ENCODE measurements around the gene ZNF264. TPM values are rescaled to one million over a fixed set of nuclear protein-coding genes. Genes with fewer than 3 reads are reported as not detected.
"Not testable (repeated sequence)": the region's sequence is repeated elsewhere in the genome, so short reads cannot be mapped to it uniquely, and the experiment has no call there.

ZNF264 gene
- total RNA-seq, 1 donor from 2014 or later = 24.0 TPM

DNA sequence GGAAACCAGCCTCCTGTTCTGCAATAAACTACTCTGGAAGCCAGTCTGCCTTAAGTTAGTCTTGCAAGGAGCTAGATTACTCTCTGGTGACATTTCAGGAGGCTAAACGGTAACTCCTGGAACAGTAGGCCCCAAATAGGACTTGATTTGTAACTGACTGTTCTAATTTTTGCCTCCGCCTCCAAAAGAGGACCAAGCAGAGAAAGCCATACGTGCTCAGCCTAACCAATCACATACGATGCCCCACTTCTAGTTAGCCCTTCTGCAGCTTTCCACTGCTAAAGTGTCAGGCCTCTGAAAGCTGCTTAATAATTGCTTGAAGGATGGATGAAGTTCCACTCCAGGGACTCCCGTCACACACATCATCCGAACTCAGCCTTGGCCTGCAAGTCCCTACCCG is 49.9 kb downstream of the ZNF264 start:
- H3K4me3 ChIP-seq (ENCODE audit: low read length in 3 of 3) = peak overlapping the region; percentile 95 to 99 (median 98)
- peak overlapping the region; percentile 96 for H3K27ac ChIP-seq (ENCODE audit: low read depth, low read length)

DNA sequence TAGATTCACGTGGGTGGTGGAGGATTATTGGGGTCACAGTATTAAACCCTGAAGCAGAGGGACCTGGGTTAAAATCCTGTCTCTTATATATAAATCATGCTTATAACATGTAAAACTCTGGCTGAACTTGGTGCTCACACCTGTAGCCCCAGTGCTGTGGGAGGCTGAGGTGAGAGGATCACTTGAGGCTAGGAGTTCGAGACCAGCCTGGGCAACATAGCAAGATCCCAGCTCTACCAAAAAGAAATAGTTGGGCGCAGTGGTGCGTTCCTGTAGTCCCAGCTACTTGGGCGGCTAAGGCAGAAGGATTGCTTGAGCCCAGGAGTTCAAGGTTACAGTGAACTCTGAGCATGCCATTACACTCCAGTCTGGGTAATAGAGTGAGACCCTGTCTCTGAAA is 51.5 kb downstream of the ZNF264 start:
- Histone ChIP-seq H3K27me3 (ENCODE audit: control insufficient read depth in 3 of 3, insufficient read depth in 3 of 3, low read length in 3 of 3) (no peaks in the 10 kb centered on the region), H3K4me1 (ENCODE audit: control insufficient read depth in 3 of 3, insufficient read depth in 3 of 3, low read length in 3 of 3) (peaks cover 15 to 22% (median 20%) of the 10 kb centered on the region in 3 donors), H3K9ac (ENCODE audit: low read depth in 1 of 3, low read length in 3 of 3) (no peak overlapping the region), H3K4me3 (ENCODE audit: low read length in 3 of 3) (no peak overlapping the region), H3K36me3 (ENCODE audit: control insufficient read depth in 3 of 3, insufficient read depth in 3 of 3, low read length in 3 of 3) (peaks cover 27 to 32% (median 30%) of the 10 kb centered on the region in 3 donors), H3K9me3 (ENCODE audit: control insufficient read depth in 3 of 3, low read length in 3 of 3) (no peaks in the 10 kb centered on the region), H3K27ac (ENCODE audit: low read depth, low read length) (no peak overlapping the region)

More for the DNA sequence above, 49.9 kb downstream of the ZNF264 start:
- Histone ChIP-seq H3K9me3 (ENCODE audit: control insufficient read depth in 3 of 3, low read length in 3 of 3) (no peaks in the 10 kb centered on the region), H3K4me1 (ENCODE audit: control insufficient read depth in 3 of 3, insufficient read depth in 3 of 3, low read length in 3 of 3) (peaks cover 15 to 22% (median 20%) of the 10 kb centered on the region in 3 donors), H3K36me3 (ENCODE audit: control insufficient read depth in 3 of 3, insufficient read depth in 3 of 3, low read length in 3 of 3) (peaks cover 15 to 22% (median 22%) of the 10 kb centered on the region in 3 donors), H3K27me3 (ENCODE audit: control insufficient read depth in 3 of 3, insufficient read depth in 3 of 3, low read length in 3 of 3) (no peaks in the 10 kb centered on the region), H3K9ac (ENCODE audit: low read depth in 1 of 3, low read length in 3 of 3) (peak overlapping the region; percentile 98 to 99 (median 99))

DNA sequence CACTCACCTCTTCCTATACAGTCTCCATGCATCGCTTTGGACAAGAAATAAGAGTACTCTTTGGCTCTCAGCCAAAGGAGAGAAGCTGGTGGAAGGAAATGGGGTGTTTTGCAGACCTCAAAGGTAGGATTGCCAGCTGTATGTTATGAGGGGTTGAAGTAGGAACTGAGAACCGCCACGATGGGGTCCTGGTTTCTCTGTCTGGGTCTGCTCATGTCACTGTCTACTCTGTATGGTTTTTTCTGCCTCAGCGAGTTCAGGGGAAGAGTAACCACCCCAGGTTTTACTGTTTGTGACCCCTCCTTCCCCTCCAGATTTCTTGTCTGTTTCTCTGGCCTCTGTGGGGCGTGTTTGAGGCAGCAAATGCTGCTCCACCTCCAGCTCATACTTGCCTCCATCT is 53.2 kb downstream of the ZNF264 start:
- Histone ChIP-seq H3K9ac (ENCODE audit: low read depth in 1 of 3, low read length in 3 of 3) (no peak overlapping the region), H3K36me3 (ENCODE audit: control insufficient read depth in 3 of 3, insufficient read depth in 3 of 3, low read length in 3 of 3) (peaks cover 40 to 43% (median 43%) of the 10 kb centered on the region in 3 donors), H3K4me1 (ENCODE audit: control insufficient read depth in 3 of 3, insufficient read depth in 3 of 3, low read length in 3 of 3) (peaks cover 15 to 22% (median 20%) of the 10 kb centered on the region in 3 donors), H3K27ac (ENCODE audit: low read depth, low read length) (no peak overlapping the region), H3K4me3 (ENCODE audit: low read length in 3 of 3) (no peak overlapping the region), H3K27me3 (ENCODE audit: control insufficient read depth in 3 of 3, insufficient read depth in 3 of 3, low read length in 3 of 3) (no peaks in the 10 kb centered on the region), H3K9me3 (ENCODE audit: control insufficient read depth in 3 of 3, low read length in 3 of 3) (no peaks in the 10 kb centered on the region)

DNA sequence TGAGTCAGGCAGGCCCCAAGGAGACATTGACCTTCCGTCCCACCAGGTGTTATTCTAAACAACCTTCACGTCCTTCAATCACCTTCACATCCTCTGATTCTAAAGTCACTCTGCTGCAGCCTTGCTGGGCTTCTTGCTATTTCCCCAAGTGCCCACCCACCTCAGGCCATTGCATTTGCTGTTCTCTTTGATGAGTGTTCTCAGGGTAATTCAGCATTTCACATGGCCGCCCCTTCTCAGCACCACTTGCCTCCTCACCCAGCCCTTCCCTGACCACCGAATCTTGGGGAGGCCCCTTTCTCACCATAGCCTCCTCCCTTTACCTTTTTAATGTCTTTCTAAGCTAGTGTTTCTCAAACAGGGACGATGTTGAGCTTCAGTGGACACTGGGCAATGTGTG is 53.8 kb downstream of the ZNF264 start:
- Histone ChIP-seq H3K4me3 (ENCODE audit: low read length in 3 of 3) (no peak overlapping the region), H3K27me3 (ENCODE audit: control insufficient read depth in 3 of 3, insufficient read depth in 3 of 3, low read length in 3 of 3) (no peaks in the 10 kb centered on the region), H3K4me1 (ENCODE audit: control insufficient read depth in 3 of 3, insufficient read depth in 3 of 3, low read length in 3 of 3) (peaks cover 15 to 21% (median 19%) of the 10 kb centered on the region in 3 donors), H3K36me3 (ENCODE audit: control insufficient read depth in 3 of 3, insufficient read depth in 3 of 3, low read length in 3 of 3) (peaks cover 43 to 45% (median 43%) of the 10 kb centered on the region in 3 donors), H3K27ac (ENCODE audit: low read depth, low read length) (no peak overlapping the region), H3K9ac (ENCODE audit: low read depth in 1 of 3, low read length in 3 of 3) (no peak overlapping the region), H3K9me3 (ENCODE audit: control insufficient read depth in 3 of 3, low read length in 3 of 3) (no peaks in the 10 kb centered on the region)

DNA sequence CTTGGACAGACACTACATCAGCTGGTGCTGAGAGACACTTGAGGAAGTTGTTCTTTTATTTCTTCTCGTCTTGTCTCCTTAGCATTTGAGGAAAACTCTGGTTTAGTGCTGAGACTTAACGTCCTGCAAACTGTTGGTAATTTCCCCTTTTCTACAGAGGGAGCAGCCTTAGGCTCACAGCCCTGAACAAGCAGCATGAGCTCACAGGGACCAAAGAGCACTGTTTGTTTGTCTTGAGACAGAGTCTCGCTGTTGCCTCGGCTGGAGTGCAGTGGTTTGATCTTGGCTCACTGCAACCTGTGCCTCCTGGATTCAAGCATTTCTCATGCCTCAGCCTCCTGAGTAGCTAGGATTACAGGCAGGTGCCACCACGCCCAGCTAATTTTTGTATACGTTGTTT is 54.7 kb downstream of the ZNF264 start:
- peaks cover 47 to 49% (median 47%) of the 10 kb centered on the region in 3 donors for H3K36me3 ChIP-seq (ENCODE audit: control insufficient read depth in 3 of 3, insufficient read depth in 3 of 3, low read length in 3 of 3)
- H3K27me3 ChIP-seq (ENCODE audit: control insufficient read depth in 3 of 3, insufficient read depth in 3 of 3, low read length in 3 of 3) = no peaks in the 10 kb centered on the region
- no peak overlapping the region for H3K27ac ChIP-seq (ENCODE audit: low read depth, low read length)
- H3K9me3 ChIP-seq (ENCODE audit: control insufficient read depth in 3 of 3, low read length in 3 of 3) = no peaks in the 10 kb centered on the region
- H3K9ac ChIP-seq (ENCODE audit: low read depth in 1 of 3, low read length in 3 of 3) = no peak overlapping the region
- no peak overlapping the region for H3K4me3 ChIP-seq (ENCODE audit: low read length in 3 of 3)
- H3K4me1 ChIP-seq (ENCODE audit: control insufficient read depth in 3 of 3, insufficient read depth in 3 of 3, low read length in 3 of 3) = peaks cover 15 to 19% (median 16%) of the 10 kb centered on the region in 3 donors

DNA sequence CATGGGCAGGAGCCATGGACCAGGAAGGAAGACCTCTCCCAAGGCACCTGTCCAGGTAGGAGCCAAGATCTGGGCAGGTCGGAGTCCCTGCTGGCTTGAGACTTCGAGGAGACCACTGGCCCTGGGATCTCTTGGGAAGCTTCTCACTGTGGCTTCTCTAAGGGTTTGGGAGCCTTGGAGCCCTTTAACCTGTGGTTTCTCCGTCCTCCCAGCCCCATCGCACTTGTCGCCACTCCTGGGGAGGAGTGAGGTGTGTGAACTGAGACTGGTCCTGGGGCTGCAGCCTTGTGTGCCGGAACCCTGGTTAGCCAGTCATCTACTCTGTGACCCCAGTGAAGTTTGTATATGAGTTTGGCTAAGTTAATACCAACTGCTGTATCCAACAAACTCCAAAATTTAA is 57.3 kb downstream of the ZNF264 start:
- no peak overlapping the region for H3K27ac ChIP-seq (ENCODE audit: low read depth, low read length)
- H3K27me3 ChIP-seq (ENCODE audit: control insufficient read depth in 3 of 3, insufficient read depth in 3 of 3, low read length in 3 of 3) = no peaks in the 10 kb centered on the region
- no peaks in the 10 kb centered on the region for H3K9me3 ChIP-seq (ENCODE audit: control insufficient read depth in 3 of 3, low read length in 3 of 3)
- H3K9ac ChIP-seq (ENCODE audit: low read depth in 1 of 3, low read length in 3 of 3) = no peak overlapping the region
- H3K4me1 ChIP-seq (ENCODE audit: control insufficient read depth in 3 of 3, insufficient read depth in 3 of 3, low read length in 3 of 3) = peaks cover 0 to under 1% (median 0%) of the 10 kb centered on the region in 3 donors
- peaks cover 66 to 72% (median 71%) of the 10 kb centered on the region in 3 donors for H3K36me3 ChIP-seq (ENCODE audit: control insufficient read depth in 3 of 3, insufficient read depth in 3 of 3, low read length in 3 of 3)
- H3K4me3 ChIP-seq (ENCODE audit: low read length in 3 of 3) = no peak overlapping the region

DNA sequence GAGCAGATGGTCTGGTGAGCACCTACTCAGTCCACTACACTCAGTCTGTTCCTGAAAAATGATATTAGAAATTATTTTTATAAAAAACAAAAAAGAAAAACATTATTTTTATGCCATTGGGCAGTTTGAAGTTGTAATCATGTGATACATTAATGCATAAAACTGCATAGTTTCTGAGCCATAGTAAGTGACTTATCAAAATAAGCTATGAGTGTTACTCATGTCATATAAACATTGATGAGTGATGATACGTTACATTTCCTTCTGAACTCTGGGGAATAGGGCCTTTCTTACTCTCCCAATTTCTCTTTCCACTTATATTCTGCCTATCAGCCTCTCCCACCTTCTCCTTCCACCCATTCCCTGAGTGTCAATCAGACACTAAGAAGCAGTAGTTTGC is 58.0 kb downstream of the ZNF264 start:
- H3K36me3 ChIP-seq (ENCODE audit: control insufficient read depth in 3 of 3, insufficient read depth in 3 of 3, low read length in 3 of 3) = peaks cover 70 to 75% (median 74%) of the 10 kb centered on the region in 3 donors
- no peaks in the 10 kb centered on the region for H3K27me3 ChIP-seq (ENCODE audit: control insufficient read depth in 3 of 3, insufficient read depth in 3 of 3, low read length in 3 of 3)
- H3K9ac ChIP-seq (ENCODE audit: low read depth in 1 of 3, low read length in 3 of 3) = no peak overlapping the region
- H3K4me3 ChIP-seq (ENCODE audit: low read length in 3 of 3) = no peak overlapping the region
- no peaks in the 10 kb centered on the region for H3K4me1 ChIP-seq (ENCODE audit: control insufficient read depth in 3 of 3, insufficient read depth in 3 of 3, low read length in 3 of 3)
- no peak overlapping the region for H3K27ac ChIP-seq (ENCODE audit: low read depth, low read length)
- H3K9me3 ChIP-seq (ENCODE audit: control insufficient read depth in 3 of 3, low read length in 3 of 3) = peaks cover 0 to 2% (median 0%) of the 10 kb centered on the region in 3 donors

DNA sequence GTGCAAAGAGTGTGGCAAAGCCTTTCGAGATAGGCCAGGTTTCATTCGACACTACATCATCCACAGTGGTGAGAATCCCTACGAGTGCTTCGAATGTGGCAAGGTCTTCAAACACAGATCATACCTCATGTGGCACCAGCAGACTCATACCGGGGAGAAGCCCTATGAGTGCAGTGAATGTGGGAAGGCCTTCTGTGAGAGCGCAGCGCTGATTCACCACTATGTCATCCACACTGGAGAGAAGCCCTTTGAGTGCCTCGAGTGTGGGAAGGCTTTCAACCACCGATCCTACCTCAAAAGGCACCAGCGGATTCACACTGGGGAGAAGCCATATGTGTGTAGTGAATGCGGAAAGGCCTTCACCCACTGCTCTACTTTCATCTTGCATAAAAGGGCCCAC is 62.5 kb downstream of the ZNF264 start:
- H3K36me3 ChIP-seq (ENCODE audit: control insufficient read depth in 3 of 3, insufficient read depth in 3 of 3, low read length in 3 of 3) = peaks cover 46 to 51% (median 48%) of the 10 kb centered on the region in 3 donors
- not testable (repeated sequence) for H3K9me3 ChIP-seq (ENCODE audit: control insufficient read depth in 3 of 3, low read length in 3 of 3); H3K4me1 ChIP-seq (ENCODE audit: control insufficient read depth in 3 of 3, insufficient read depth in 3 of 3, low read length in 3 of 3); H3K9ac ChIP-seq (ENCODE audit: low read depth in 1 of 3, low read length in 3 of 3); H3K4me3 ChIP-seq (ENCODE audit: low read length in 3 of 3); H3K27me3 ChIP-seq (ENCODE audit: control insufficient read depth in 3 of 3, insufficient read depth in 3 of 3, low read length in 3 of 3); H3K27ac ChIP-seq (ENCODE audit: low read depth, low read length)

DNA sequence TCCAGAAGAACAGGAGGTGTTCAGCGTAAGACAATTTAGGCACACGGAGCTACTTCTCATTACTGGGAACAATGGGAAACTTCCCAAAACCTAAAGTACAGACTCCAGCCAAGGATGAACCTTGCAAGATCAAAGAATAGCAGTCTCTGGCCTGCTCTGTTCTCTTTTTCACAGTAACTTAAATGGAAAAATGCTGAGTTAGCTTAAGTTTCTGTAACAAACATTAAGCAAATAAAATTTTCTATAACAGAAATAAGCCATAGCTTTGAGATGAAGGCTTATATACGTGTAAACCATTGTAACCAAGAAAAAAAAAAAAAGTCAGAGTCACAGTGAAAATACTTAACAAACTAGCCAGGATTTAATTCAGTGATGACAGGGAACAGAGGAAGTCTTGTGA is 70.7 kb downstream of the ZNF264 start:
- no peak overlapping the region for H3K27ac ChIP-seq (ENCODE audit: low read depth, low read length)
- no peak overlapping the region for H3K9ac ChIP-seq (ENCODE audit: low read depth in 1 of 3, low read length in 3 of 3)
- no peaks in the 10 kb centered on the region for H3K9me3 ChIP-seq (ENCODE audit: control insufficient read depth in 3 of 3, low read length in 3 of 3)
- no peaks in the 10 kb centered on the region for H3K4me1 ChIP-seq (ENCODE audit: control insufficient read depth in 3 of 3, insufficient read depth in 3 of 3, low read length in 3 of 3)
- H3K27me3 ChIP-seq (ENCODE audit: control insufficient read depth in 3 of 3, insufficient read depth in 3 of 3, low read length in 3 of 3) = no peaks in the 10 kb centered on the region
- H3K36me3 ChIP-seq (ENCODE audit: control insufficient read depth in 3 of 3, insufficient read depth in 3 of 3, low read length in 3 of 3) = peaks cover 0 to 19% (median 11%) of the 10 kb centered on the region in 3 donors
- no peak overlapping the region for H3K4me3 ChIP-seq (ENCODE audit: low read length in 3 of 3)

DNA sequence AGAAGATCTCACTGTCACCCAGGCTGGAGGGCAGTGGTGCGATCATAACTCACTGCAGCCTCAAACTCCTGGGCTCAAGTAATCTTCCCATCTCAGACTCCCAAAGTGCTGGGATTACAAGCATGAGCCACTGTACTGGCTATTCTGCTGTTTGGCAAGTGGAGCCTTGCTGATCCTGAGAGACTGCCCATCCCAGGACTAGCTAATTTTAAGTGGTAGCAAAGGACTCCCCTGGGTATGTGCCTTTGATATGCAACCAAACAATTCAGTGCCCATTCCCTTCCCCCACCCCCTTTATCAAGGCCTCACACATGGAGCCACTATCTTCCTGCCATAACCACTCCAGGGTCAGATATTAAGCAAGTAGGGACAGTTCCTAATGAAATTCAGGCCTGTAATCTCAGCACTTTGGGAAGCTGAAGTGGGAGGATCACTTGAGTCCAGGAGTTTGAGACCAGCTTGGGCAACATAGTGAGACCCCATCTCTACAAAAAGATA is 72.0 kb downstream of the ZNF264 start:
- Histone ChIP-seq H3K4me3 (ENCODE audit: low read length in 3 of 3) (no peak overlapping the region), H3K27me3 (ENCODE audit: control insufficient read depth in 3 of 3, insufficient read depth in 3 of 3, low read length in 3 of 3) (no peaks in the 10 kb centered on the region), H3K9ac (ENCODE audit: low read depth in 1 of 3, low read length in 3 of 3) (no peak overlapping the region), H3K27ac (ENCODE audit: low read depth, low read length) (no peak overlapping the region), H3K36me3 (ENCODE audit: control insufficient read depth in 3 of 3, insufficient read depth in 3 of 3, low read length in 3 of 3) (peaks cover 0 to 19% (median 11%) of the 10 kb centered on the region in 3 donors), H3K9me3 (ENCODE audit: control insufficient read depth in 3 of 3, low read length in 3 of 3) (no peaks in the 10 kb centered on the region), H3K4me1 (ENCODE audit: control insufficient read depth in 3 of 3, insufficient read depth in 3 of 3, low read length in 3 of 3) (no peaks in the 10 kb centered on the region)
